Liver (tissue), 9 donors: ENCODE results near the gene DOCK1. TPM values are rescaled to one million over a fixed set of nuclear protein-coding genes. Genes with fewer than 3 reads are reported as not detected.

Experiments used
- DNase-seq: peaks from one replicate; pipeline ENCODE4 v3.0.0-alpha.2; 2017; ENCODE audit warnings: low spot score
- H3K27ac ChIP-seq, 2 donors: one replicate each; pipeline ENCODE4 v1.7.0; 2013; ENCODE audit warnings: inconsistent platforms in 2 of 2, low read length in 2 of 2, control low read depth in 1 of 2, low read depth in 1 of 2, mild to moderate bottlenecking in 1 of 2
- H3K27me3 ChIP-seq, 4 donors: one replicate each; pipeline versions ENCODE4 v1.6.1 to v1.7.0; 2013; ENCODE audit warnings: low read length in 3 of 4, inconsistent platforms in 1 of 4, mild to moderate bottlenecking in 1 of 4, moderate library complexity in 1 of 4; ENCODE audit not compliant: control insufficient read depth in 4 of 4, insufficient read depth in 4 of 4
- H3K36me3 ChIP-seq, 4 donors: one replicate each; pipeline versions ENCODE4 v1.6.1 to v1.7.0; 2013; ENCODE audit warnings: low read length in 3 of 4, mild to moderate bottlenecking in 3 of 4, low read depth in 1 of 4, moderate library complexity in 1 of 4; ENCODE audit not compliant: control insufficient read depth in 4 of 4, insufficient read depth in 3 of 4
- H3K4me1 ChIP-seq, 4 donors: one replicate each; pipeline versions ENCODE4 v1.6.1 to v1.7.0; 2013; ENCODE audit warnings: low read length in 3 of 4, mild to moderate bottlenecking in 3 of 4, moderate library complexity in 1 of 4; ENCODE audit not compliant: control insufficient read depth in 4 of 4, insufficient read depth in 4 of 4
- H3K4me3 ChIP-seq, 3 donors: one replicate each; pipeline versions ENCODE4 v1.6.1 to v1.7.0; 2013; ENCODE audit warnings: low read length in 3 of 3, control low read depth in 1 of 3, low read depth in 1 of 3, mild to moderate bottlenecking in 1 of 3
- H3K9ac ChIP-seq, 2 donors: one replicate each; pipeline ENCODE4 v1.7.0; 2013; ENCODE audit warnings: low read length in 2 of 2, mild to moderate bottlenecking in 2 of 2, moderate library complexity in 2 of 2, control low read depth in 1 of 2, low read depth in 1 of 2
- H3K9me3 ChIP-seq, 4 donors: one replicate each; pipeline versions ENCODE4 v1.6.1 to v1.7.0; 2013; ENCODE audit warnings: low read length in 3 of 4; ENCODE audit not compliant: control insufficient read depth in 4 of 4
- ATF3 ChIP-seq: IDR thresholded peaks from 2 replicates; pipeline ENCODE4 v1.6.1; 2016; ENCODE audit warnings: antibody characterized with exemption
- CTCF ChIP-seq: fragments of 150-350 bp; IDR thresholded peaks from 2 replicates; pipeline ENCODE4 v1.5.1; 2017; ENCODE audit warnings: improper control_type of control experiment, low read depth, low read length; ENCODE audit not compliant: missing input control
- FOXA2 ChIP-seq: IDR thresholded peaks from 2 replicates; pipeline ENCODE4 v1.6.1; 2016; ENCODE audit warnings: antibody characterized with exemption
- GABPA ChIP-seq, 2 donors: IDR thresholded peaks in 1 of 2; conservative IDR thresholded peaks in 1 of 2; 2 replicates each; pipeline ENCODE4 v1.6.1; 2016; ENCODE audit warnings: antibody characterized with exemption in 2 of 2, mild to moderate bottlenecking in 1 of 2, moderate library complexity in 1 of 2
- HNF4A ChIP-seq, 2 donors: conservative IDR thresholded peaks; 2 replicates each; pipeline ENCODE4 v1.6.1; 2016; ENCODE audit warnings: antibody characterized with exemption in 2 of 2, mild to moderate bottlenecking in 2 of 2
- HNF4G ChIP-seq: IDR thresholded peaks from 2 replicates; pipeline ENCODE4 v1.6.1; 2016; ENCODE audit warnings: antibody characterized with exemption
- NR2F2 ChIP-seq: IDR thresholded peaks from 2 replicates; pipeline ENCODE4 v1.6.1; 2016; ENCODE audit warnings: antibody characterized with exemption
- RAD21 ChIP-seq, 2 donors: IDR thresholded peaks; 2 replicates each; pipeline ENCODE4 v1.6.1; 2016; ENCODE audit warnings: antibody characterized with exemption in 2 of 2, mild to moderate bottlenecking in 2 of 2
- RXRA ChIP-seq, 2 donors: IDR thresholded peaks; 2 replicates each; pipeline ENCODE4 v1.6.1; 2017 to 2018; ENCODE audit warnings: antibody characterized with exemption in 2 of 2, mild to moderate bottlenecking in 1 of 2
- SP1 ChIP-seq: IDR thresholded peaks from 2 replicates; pipeline ENCODE4 v1.6.1; 2018; ENCODE audit warnings: antibody characterized with exemption, mild to moderate bottlenecking
- TAF1 ChIP-seq: conservative IDR thresholded peaks from 2 replicates; pipeline ENCODE4 v1.6.1; 2016; ENCODE audit warnings: antibody characterized with exemption, mild to moderate bottlenecking
- YY1 ChIP-seq: IDR thresholded peaks from 2 replicates; pipeline ENCODE4 v1.6.1; 2016; ENCODE audit warnings: antibody characterized with exemption, mild to moderate bottlenecking
- ZBTB33 ChIP-seq: IDR thresholded peaks from 2 replicates; pipeline ENCODE4 v1.6.1; 2016; ENCODE audit warnings: antibody characterized with exemption
- WGBS: extraction: QIAGEN DNeasy Blood & Tissue Kit; methylation state at CpG from one replicate; pipeline ENCODE4 v1.1.7; 2013; 5-methylcytosine and 5-hydroxymethylcytosine counted together
- polyA plus RNA-seq, 2 donors: library from polyadenylated mRNA; stranded (reverse) in 1 of 2; unstranded in 1 of 2; fragments of 200-250 nt in 1 of 2; fragments of >200 nt in 1 of 2; fragmentation: Nextera tagmentation in 1 of 2; extraction: Ambion mirVana in 1 of 2; gene quantifications; one replicate each; pipeline versions ENCODE4 v1.2.1 to v1.2.3, GENCODE V29; 2013 to 2015
- total RNA-seq, 2 donors: library from RNA; depleted of rRNA; stranded (reverse); fragments of >200 nt; gene quantifications; one replicate each; pipeline ENCODE4 v1.2.3, GENCODE V29; 2014
- TF ChIP-seq, protein P1 (sequence below): IDR thresholded peaks from 2 replicates; pipeline ENCODE4 v1.6.1; 2016; ENCODE audit warnings: antibody characterized with exemption, mild to moderate bottlenecking
- donor health status: healthy.
- donor health status: healthy.
- donor health status: healthy.
- donor health status: healthy.
- donor health status: healthy.

The DOCK1 gene
- total and polyA plus RNA-seq, 4 donors, result 3.8 to 28.8 (median 9.1) TPM

- WGBS, result 67% methylated on average over 3 of the region's 3 CpGs
- Histone ChIP-seq H3K36me3 (no peaks in the 10 kb centered on the region), H3K9ac (no peak overlapping the region), H3K4me3 (no peak overlapping the region), H3K27me3 (no peaks in the 10 kb centered on the region), H3K9me3 (no peaks in the 10 kb centered on the region), H3K27ac (no peak overlapping the region), H3K4me1 (no peaks in the 10 kb centered on the region)
- DNase-seq, result no peak
- TF ChIP-seq NR2F2, result no peak
- TF ChIP-seq GABPA (IDR thresholded peaks at IDR 0.05 in 1 of 2, conservative IDR thresholded peaks at IDR 0.05 in 1 of 2), result no peak
Observed at GRCh38 chr10:126872768-126873167, 32.5 kb upstream of the DOCK1 start.

- 83% methylated on average over 3 of the region's 3 CpGs for WGBS
- Histone ChIP-seq H3K27me3 (no peaks in the 10 kb centered on the region), H3K9ac (no peak overlapping the region), H3K4me3 (no peak overlapping the region), H3K4me1 (no peaks in the 10 kb centered on the region), H3K27ac (no peak overlapping the region), H3K9me3 (no peaks in the 10 kb centered on the region), H3K36me3 (no peaks in the 10 kb centered on the region)
- TF ChIP-seq ZBTB33 (no peak), FOXA2 (no peak), HNF4G (no peak), RXRA (IDR thresholded peaks at IDR 0.05) (no peak), CTCF (no peak), GABPA (IDR thresholded peaks at IDR 0.05 in 1 of 2, conservative IDR thresholded peaks at IDR 0.05 in 1 of 2) (no peak), ATF3 (no peak), RAD21 (IDR thresholded peaks at IDR 0.05) (no peak), NR2F2 (no peak), SP1 (no peak), HNF4A (conservative IDR thresholded peaks at IDR 0.05) (no peak), YY1 (no peak), TAF1 (no peak)
- TF ChIP-seq, protein P1, sequence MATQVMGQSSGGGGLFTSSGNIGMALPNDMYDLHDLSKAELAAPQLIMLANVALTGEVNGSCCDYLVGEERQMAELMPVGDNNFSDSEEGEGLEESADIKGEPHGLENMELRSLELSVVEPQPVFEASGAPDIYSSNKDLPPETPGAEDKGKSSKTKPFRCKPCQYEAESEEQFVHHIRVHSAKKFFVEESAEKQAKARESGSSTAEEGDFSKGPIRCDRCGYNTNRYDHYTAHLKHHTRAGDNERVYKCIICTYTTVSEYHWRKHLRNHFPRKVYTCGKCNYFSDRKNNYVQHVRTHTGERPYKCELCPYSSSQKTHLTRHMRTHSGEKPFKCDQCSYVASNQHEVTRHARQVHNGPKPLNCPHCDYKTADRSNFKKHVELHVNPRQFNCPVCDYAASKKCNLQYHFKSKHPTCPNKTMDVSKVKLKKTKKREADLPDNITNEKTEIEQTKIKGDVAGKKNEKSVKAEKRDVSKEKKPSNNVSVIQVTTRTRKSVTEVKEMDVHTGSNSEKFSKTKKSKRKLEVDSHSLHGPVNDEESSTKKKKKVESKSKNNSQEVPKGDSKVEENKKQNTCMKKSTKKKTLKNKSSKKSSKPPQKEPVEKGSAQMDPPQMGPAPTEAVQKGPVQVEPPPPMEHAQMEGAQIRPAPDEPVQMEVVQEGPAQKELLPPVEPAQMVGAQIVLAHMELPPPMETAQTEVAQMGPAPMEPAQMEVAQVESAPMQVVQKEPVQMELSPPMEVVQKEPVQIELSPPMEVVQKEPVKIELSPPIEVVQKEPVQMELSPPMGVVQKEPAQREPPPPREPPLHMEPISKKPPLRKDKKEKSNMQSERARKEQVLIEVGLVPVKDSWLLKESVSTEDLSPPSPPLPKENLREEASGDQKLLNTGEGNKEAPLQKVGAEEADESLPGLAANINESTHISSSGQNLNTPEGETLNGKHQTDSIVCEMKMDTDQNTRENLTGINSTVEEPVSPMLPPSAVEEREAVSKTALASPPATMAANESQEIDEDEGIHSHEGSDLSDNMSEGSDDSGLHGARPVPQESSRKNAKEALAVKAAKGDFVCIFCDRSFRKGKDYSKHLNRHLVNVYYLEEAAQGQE, result no peak
- no peak for DNase-seq
Observed at GRCh38 chr10:126876456-126876855, 28.8 kb upstream of the DOCK1 start.
